ENCODE results near the gene RPL37A.
A peak's percentile ranks its signal among the peaks of the same experiment; 100 is the strongest.

RPL37A gene

DNA sequence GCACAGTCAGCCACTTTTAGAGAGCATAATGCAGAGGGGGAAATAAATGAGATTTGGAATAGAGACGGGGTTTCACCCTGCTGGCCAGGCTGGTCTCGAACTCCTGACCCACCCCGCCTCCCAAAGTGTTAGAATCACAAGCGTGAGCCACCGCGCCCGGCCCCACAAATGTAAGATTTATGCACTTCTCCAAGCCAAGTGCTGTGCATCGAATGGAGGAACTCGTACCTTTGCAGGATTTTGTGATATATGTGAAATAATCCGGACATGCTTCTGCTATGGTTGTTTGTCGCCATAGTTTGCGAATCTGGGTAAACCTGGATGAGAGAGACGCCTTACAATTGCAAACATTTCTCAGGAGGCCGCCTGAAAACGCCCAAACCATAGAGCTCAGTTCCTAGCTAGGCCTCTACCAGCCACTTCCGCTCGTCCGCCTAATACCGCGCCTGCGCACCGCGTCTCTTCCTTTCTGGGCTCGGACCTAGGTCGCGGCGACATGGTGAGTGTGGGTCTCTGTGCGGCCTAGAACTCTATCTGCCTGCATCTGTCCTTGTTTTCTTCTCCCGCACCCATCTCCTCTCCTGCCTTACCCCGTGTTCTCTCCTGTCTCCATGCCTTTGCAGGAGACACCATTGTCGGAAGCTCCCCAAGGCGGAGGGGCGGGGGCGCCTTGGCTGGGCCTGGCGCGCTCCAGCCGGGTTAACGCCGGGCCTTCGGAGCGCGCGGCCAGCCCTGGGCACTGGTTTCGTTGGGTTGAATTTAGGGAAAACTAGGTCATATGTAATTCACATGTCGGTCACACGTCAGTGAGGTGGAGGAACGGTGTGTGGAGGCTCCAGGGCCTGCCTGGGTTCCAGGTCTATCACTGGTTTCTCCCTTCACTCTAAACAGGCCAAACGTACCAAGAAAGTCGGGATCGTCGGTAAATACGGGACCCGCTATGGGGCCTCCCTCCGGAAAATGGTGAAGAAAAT, at the start of gene RPL37A:
Gene RPL37A (plus strand): TSS at position 466 of the 974 bp plus-strand sequence. CDS start 31 bp downstream, at position 497.
- no peak for TF ChIP-seq CTCF (IDR thresholded peaks at IDR 0.05; ENCODE audit: low read length, missing control alignments)
- H3K4me3 ChIP-seq (replicated peaks; ENCODE audit: low read depth, low read length) = peak within 1 kb of the TSS; percentile 91
- peak; percentile 98 for DNase-seq (ENCODE audit: low read depth)

GRCh38 chr2:216450346-216450745, 48.3 kb upstream of the RPL37A start:
- no peak overlapping the region for H3K4me3 ChIP-seq (replicated peaks; ENCODE audit: low read depth, low read length)
- no peak for TF ChIP-seq CTCF (IDR thresholded peaks at IDR 0.05; ENCODE audit: low read length, missing control alignments)
- no peak for DNase-seq (ENCODE audit: low read depth)

GRCh38 chr2:216450784-216451183, 47.9 kb upstream of the RPL37A start:
- no peak for TF ChIP-seq CTCF (IDR thresholded peaks at IDR 0.05; ENCODE audit: low read length, missing control alignments)
- H3K4me3 ChIP-seq (replicated peaks; ENCODE audit: low read depth, low read length) = no peak overlapping the region
- DNase-seq (ENCODE audit: low read depth) = no peak

DNA sequence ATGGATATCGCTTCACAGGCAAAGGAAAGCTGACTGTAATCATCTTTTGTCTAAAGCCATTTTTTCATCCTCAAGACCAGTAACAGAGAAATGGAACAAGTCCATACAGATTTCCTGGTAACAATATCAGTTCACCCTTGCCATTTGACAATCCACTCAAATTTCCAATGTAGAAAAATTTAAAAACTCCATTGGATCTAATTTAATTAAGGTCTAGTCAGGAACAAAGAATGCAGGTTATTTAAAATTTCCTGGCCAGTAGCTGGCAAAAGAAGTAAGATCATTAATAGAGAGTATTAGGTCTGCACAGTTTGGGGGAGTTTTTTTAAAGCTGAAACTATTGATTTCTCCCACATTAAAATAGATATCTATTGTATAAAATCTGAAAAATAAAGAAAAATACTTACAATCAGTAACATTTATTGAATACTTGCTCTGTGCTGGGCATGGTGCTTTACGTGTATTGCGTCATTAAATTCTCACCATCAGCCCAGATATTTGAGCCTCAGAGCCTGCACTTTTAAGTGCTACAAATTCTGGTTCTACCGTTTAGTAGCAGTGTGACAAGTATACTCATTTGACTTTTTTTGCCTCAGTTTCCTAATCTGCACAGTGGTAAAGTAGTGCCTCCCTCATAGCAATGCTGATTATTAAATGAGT, 44.6 kb upstream of the RPL37A start:
- DNase-seq (ENCODE audit: low read depth) = no peak
- TF ChIP-seq CTCF (IDR thresholded peaks at IDR 0.05; ENCODE audit: low read length, missing control alignments) = no peak
- no peak overlapping the region for H3K4me3 ChIP-seq (replicated peaks; ENCODE audit: low read depth, low read length)

DNA sequence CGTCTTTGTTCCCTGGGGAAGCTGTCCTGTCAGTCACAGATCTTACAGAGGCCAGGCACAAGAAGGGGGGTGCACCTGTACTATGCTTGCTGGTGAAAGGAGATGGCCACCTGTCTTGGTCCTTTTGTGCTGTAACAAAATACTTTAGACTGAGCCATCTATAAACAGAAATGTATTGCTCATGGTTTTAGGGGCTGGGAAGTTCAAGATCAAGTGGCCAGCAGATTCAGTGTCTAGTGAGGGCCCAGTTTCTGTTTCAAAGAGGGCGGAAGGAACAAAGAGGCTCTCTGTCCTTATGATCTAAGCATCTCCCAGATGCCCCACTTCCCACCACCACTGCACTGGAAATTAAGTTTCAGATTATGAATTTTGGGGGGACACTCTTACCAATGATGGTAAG, 35.5 kb upstream of the RPL37A start:
- H3K4me3 ChIP-seq (replicated peaks; ENCODE audit: low read depth, low read length) = no peak overlapping the region
- TF ChIP-seq CTCF (IDR thresholded peaks at IDR 0.05; ENCODE audit: low read length, missing control alignments) = no peak
- no peak for DNase-seq (ENCODE audit: low read depth)

- TF ChIP-seq CTCF (IDR thresholded peaks at IDR 0.05; ENCODE audit: low read length, missing control alignments) = no peak
- DNase-seq (ENCODE audit: low read depth) = no peak
These were observed 34.4 kb upstream of the RPL37A start for GRCh38 chr2:216464104-216464720.

More at GRCh38 chr2:216464104-216464720, 34.4 kb upstream of the RPL37A start:
- H3K4me3 ChIP-seq (replicated peaks; ENCODE audit: low read depth, low read length) = no peak overlapping the region
